Duodenal mucosa (tissue), 2 donors: ENCODE results near the gene GNB1.

Experiments used
- H3K27ac ChIP-seq: one replicate; pipeline ENCODE4 v1.7.0; 2013; ENCODE audit warnings: low read depth, low read length
- H3K27me3 ChIP-seq, 2 donors: one replicate each; pipeline ENCODE4 v1.7.0; 2013; ENCODE audit warnings: low read length in 2 of 2, control low read depth in 1 of 2; ENCODE audit not compliant: insufficient read depth in 2 of 2, control insufficient read depth in 1 of 2
- H3K36me3 ChIP-seq, 2 donors: one replicate each; pipeline ENCODE4 v1.7.0; 2013; ENCODE audit warnings: low read length in 2 of 2, control low read depth in 1 of 2; ENCODE audit not compliant: insufficient read depth in 2 of 2, control insufficient read depth in 1 of 2
- H3K4me1 ChIP-seq, 2 donors: one replicate each; pipeline ENCODE4 v1.7.0; 2013; ENCODE audit warnings: low read length in 2 of 2, control low read depth in 1 of 2; ENCODE audit not compliant: insufficient read depth in 2 of 2, control insufficient read depth in 1 of 2
- H3K4me3 ChIP-seq, 2 donors: one replicate each; pipeline ENCODE4 v1.7.0; 2013; ENCODE audit warnings: low read length in 2 of 2, low read depth in 1 of 2
- H3K9ac ChIP-seq, 2 donors: one replicate each; pipeline ENCODE4 v1.7.0; 2013; ENCODE audit warnings: low read length in 2 of 2, low read depth in 1 of 2
- H3K9me3 ChIP-seq, 2 donors: one replicate each; pipeline ENCODE4 v1.7.0; 2013; ENCODE audit warnings: low read length in 2 of 2, control low read depth in 1 of 2; ENCODE audit not compliant: control insufficient read depth in 1 of 2

The GNB1 gene

GRCh38 chr1:1929102-1929638, 38.3 kb upstream of the GNB1 start:
- H3K9ac ChIP-seq, result no peak overlapping the region

GRCh38 chr1:1928231-1929101, 37.6 kb upstream of the GNB1 start:
- Histone ChIP-seq H3K4me1 (peaks cover 3 to 7% of the 10 kb centered on the region in 2 donors), H3K36me3 (no peaks in the 10 kb centered on the region), H3K27ac (no peak overlapping the region), H3K9me3 (no peaks in the 10 kb centered on the region), H3K9ac (no peak overlapping the region), H3K27me3 (no peaks in the 10 kb centered on the region), H3K4me3 (no peak overlapping the region)

More at GRCh38 chr1:1929102-1929638, 38.3 kb upstream of the GNB1 start:
- Histone ChIP-seq H3K4me3 (no peak overlapping the region), H3K4me1 (peaks cover 0 to 6% of the 10 kb centered on the region in 2 donors), H3K9me3 (no peaks in the 10 kb centered on the region), H3K36me3 (no peaks in the 10 kb centered on the region), H3K27me3 (no peaks in the 10 kb centered on the region), H3K27ac (no peak overlapping the region)

- no peak overlapping the region for H3K9ac ChIP-seq
These were observed 36.9 kb upstream of the GNB1 start for GRCh38 chr1:1927751-1928150.

GRCh38 chr1:1926886-1927660, 36.2 kb upstream of the GNB1 start:
- no peaks in the 10 kb centered on the region for H3K9me3 ChIP-seq
- H3K27ac ChIP-seq, result no peak overlapping the region
- no peaks in the 10 kb centered on the region for H3K36me3 ChIP-seq
- H3K4me3 ChIP-seq, result no peak overlapping the region
- H3K27me3 ChIP-seq, result no peaks in the 10 kb centered on the region
- H3K9ac ChIP-seq, result no peak overlapping the region
- peaks cover 15 to 20% of the 10 kb centered on the region in 2 donors for H3K4me1 ChIP-seq

More at GRCh38 chr1:1927751-1928150, 36.9 kb upstream of the GNB1 start:
- no peak overlapping the region for H3K4me3 ChIP-seq
- no peak overlapping the region for H3K27ac ChIP-seq
- H3K9me3 ChIP-seq, result no peaks in the 10 kb centered on the region
- H3K36me3 ChIP-seq, result no peaks in the 10 kb centered on the region
- H3K4me1 ChIP-seq, result peaks cover 10 to 14% of the 10 kb centered on the region in 2 donors
- H3K27me3 ChIP-seq, result no peaks in the 10 kb centered on the region

- Histone ChIP-seq H3K9me3 (no peaks in the 10 kb centered on the region), H3K27ac (no peak overlapping the region), H3K36me3 (no peaks in the 10 kb centered on the region), H3K27me3 (no peaks in the 10 kb centered on the region), H3K4me1 (peaks cover 15 to 20% of the 10 kb centered on the region in 2 donors), H3K4me3 (no peak overlapping the region), H3K9ac (no peak overlapping the region)
These were observed 35.5 kb upstream of the GNB1 start for GRCh38 chr1:1926346-1926811.

GRCh38 chr1:1925437-1926345, 34.8 kb upstream of the GNB1 start:
- H3K9me3 ChIP-seq, result no peaks in the 10 kb centered on the region
- no peaks in the 10 kb centered on the region for H3K27me3 ChIP-seq
- no peak overlapping the region for H3K9ac ChIP-seq
- no peak overlapping the region for H3K27ac ChIP-seq
- no peak overlapping the region for H3K4me3 ChIP-seq
- peaks cover 15 to 20% of the 10 kb centered on the region in 2 donors for H3K4me1 ChIP-seq
- H3K36me3 ChIP-seq, result no peaks in the 10 kb centered on the region

GRCh38 chr1:1924849-1925248, 34.0 kb upstream of the GNB1 start:
- Histone ChIP-seq H3K9me3 (no peaks in the 10 kb centered on the region), H3K27ac (no peak overlapping the region), H3K4me1 (peaks cover 20 to 23% of the 10 kb centered on the region in 2 donors), H3K27me3 (no peaks in the 10 kb centered on the region), H3K4me3 (no peak overlapping the region), H3K9ac (no peak overlapping the region), H3K36me3 (no peaks in the 10 kb centered on the region)

GRCh38 chr1:1924386-1924785, 33.5 kb upstream of the GNB1 start:
- H3K9ac ChIP-seq, result no peak overlapping the region
- no peaks in the 10 kb centered on the region for H3K27me3 ChIP-seq
- H3K4me1 ChIP-seq, result peaks cover 23 to 26% of the 10 kb centered on the region in 2 donors

GRCh38 chr1:1922956-1923833, 32.3 kb upstream of the GNB1 start:
- H3K36me3 ChIP-seq, result no peaks in the 10 kb centered on the region
- no peak overlapping the region for H3K27ac ChIP-seq
- no peaks in the 10 kb centered on the region for H3K9me3 ChIP-seq
- H3K4me3 ChIP-seq, result peak overlapping the region in 1 of 2 donors; percentile 28
- peak overlapping the region; percentile 44 to 64 for H3K9ac ChIP-seq
- H3K27me3 ChIP-seq, result no peaks in the 10 kb centered on the region
- H3K4me1 ChIP-seq, result peaks cover 23 to 32% of the 10 kb centered on the region in 2 donors

More at GRCh38 chr1:1924386-1924785, 33.5 kb upstream of the GNB1 start:
- no peak overlapping the region for H3K4me3 ChIP-seq
- H3K36me3 ChIP-seq, result no peaks in the 10 kb centered on the region
- no peaks in the 10 kb centered on the region for H3K9me3 ChIP-seq
- no peak overlapping the region for H3K27ac ChIP-seq
